Heart left ventricle (tissue), 13 donors: ENCODE results near the gene B3GALNT1.

Experiments
- CTCF ChIP-seq, 12 donors: fragments of 200-600 bp; sonication (generic) in 4 of 12; IDR thresholded peaks; one replicate each; pipeline versions ENCODE4 v1.5.0 to v1.8.0; 2018 to 2022; ENCODE audit warnings: antibody characterized with exemption in 12 of 12, mild to moderate bottlenecking in 5 of 12
- POLR2A ChIP-seq, 2 donors: fragments of 450-650 bp; IDR thresholded peaks; one replicate each; pipeline ENCODE4 v1.6.1; 2017; ENCODE audit warnings: antibody characterized with exemption in 2 of 2, mild to moderate bottlenecking in 2 of 2, moderate library complexity in 2 of 2
- donor health status: ischemic (EF 13 %, LVEDD 7.1; RV severe dilation, severe dysfunction).
- donor health status: DM: no; HTN: yes; CAD: no.
- donor health status: DM: no; HTN: no; CAD: no.
- donor health status: ischemic (EF 25% LVEDD 6.9; RV normal size, moderate dysfunction).
- donor health status: ischemic (EF 25% LVEDD 5.7; RV mildly dilated, moderate dysfunction).
- donor health status: ischemic (EF 35%, LVEDD 5.7; RV mildly dilated, moderate dysfunction).
- donor health status: nonischemic (EF 11% LVEDD 7.7; RV severe dilation, severe dysfunction).
- donor health status: DM: yes; HTN: yes; CAD: no.
- donor health status: PGD.
- donor health status: ischemic (EF 29% LVEDD 5.4; RV normal size, mild dysfunction).
- donor health status: nonischemic (EF 23%, LVEDD 6.1; RV moderate dilation, normal function).

GRCh38 chr3:161096771-161097367, 8.3 kb downstream of the B3GALNT1 start:
- TF ChIP-seq CTCF (IDR thresholded peaks at IDR 0.05) (peak in 11 of 12 donors; percentile 12 to 52 (median 33)), POLR2A (IDR thresholded peaks at IDR 0.05) (no peak)
